Mesenchymal stem cell (in vitro differentiated cells and primary cell): ENCODE measurements around the gene ALB.
A peak's percentile ranks its signal among the peaks of the same experiment; 100 is the strongest.

Source experiments
- DNase-seq: peaks from one replicate; pipeline ENCODE4 v3.0.0-alpha.2; 2013
- H2AFZ ChIP-seq: one replicate; pipeline ENCODE4 v1.6.1; 2013; ENCODE audit warnings: low read depth, mild to moderate bottlenecking, control low read depth, inconsistent platforms, low read length, moderate library complexity
- H2AK5ac ChIP-seq: 2 replicates; pipeline ENCODE4 v1.6.1; 2013; ENCODE audit warnings: low read length, moderate library complexity, mild to moderate bottlenecking, inconsistent platforms; ENCODE audit not compliant: severe bottlenecking
- H2BK120ac ChIP-seq: one replicate; pipeline ENCODE4 v1.6.1; 2013; ENCODE audit warnings: low read depth, mild to moderate bottlenecking, inconsistent platforms, low read length, moderate library complexity
- H2BK12ac ChIP-seq, 2 experiments: one replicate each; pipeline ENCODE4 v1.6.1; 2013; ENCODE audit warnings: inconsistent platforms in 2 of 2, low read length in 2 of 2, mild to moderate bottlenecking in 2 of 2, moderate library complexity in 2 of 2, control low read depth in 1 of 2
- H2BK15ac ChIP-seq: one replicate; pipeline ENCODE4 v1.6.1; 2013; ENCODE audit warnings: mild to moderate bottlenecking, low read depth, inconsistent platforms; ENCODE audit not compliant: poor library complexity, severe bottlenecking
- H2BK5ac ChIP-seq: 2 replicates; pipeline ENCODE4 v1.6.1; 2013; ENCODE audit warnings: low read depth, mild to moderate bottlenecking, low read length, control low read depth, inconsistent platforms; ENCODE audit not compliant: poor library complexity, severe bottlenecking
- H3K14ac ChIP-seq, 2 experiments: one replicate each; pipeline ENCODE4 v1.6.1; 2013; ENCODE audit warnings: inconsistent platforms in 2 of 2, low read length in 2 of 2, control low read depth in 1 of 2, mild to moderate bottlenecking in 1 of 2, moderate library complexity in 1 of 2
- H3K18ac ChIP-seq, 2 experiments: one replicate each; pipeline ENCODE4 v1.6.1; 2013; ENCODE audit warnings: inconsistent platforms in 2 of 2, low read length in 2 of 2, control low read depth in 1 of 2, low read depth in 1 of 2, mild to moderate bottlenecking in 1 of 2
- H3K23ac ChIP-seq, 2 experiments: one replicate each; pipeline ENCODE4 v1.6.1; 2013; ENCODE audit warnings: inconsistent platforms in 2 of 2, low read length in 2 of 2, mild to moderate bottlenecking in 2 of 2, moderate library complexity in 2 of 2, control low read depth in 1 of 2
- H3K27ac ChIP-seq: 2 replicates; pipeline ENCODE4 v1.5.1; 2013; ENCODE audit warnings: mild to moderate bottlenecking, moderate library complexity, low read length, control low read depth, inconsistent platforms; ENCODE audit not compliant: poor library complexity, severe bottlenecking
- H3K27me3 ChIP-seq, 2 experiments: 2 replicates each; pipeline versions ENCODE4 v1.6.1 to v1.7.0; 2013; ENCODE audit warnings: low read length in 2 of 2, mild to moderate bottlenecking in 2 of 2, moderate library complexity in 2 of 2, control low read depth in 1 of 2, inconsistent platforms in 1 of 2; ENCODE audit not compliant: control insufficient read depth in 1 of 2, insufficient read depth in 1 of 2
- H3K36me3 ChIP-seq, 2 experiments: 2 replicates each; pipeline versions ENCODE4 v1.6.1 to v1.7.0; 2013; ENCODE audit warnings: low read length in 2 of 2, control low read depth in 1 of 2, inconsistent platforms in 1 of 2, low read depth in 1 of 2, mild to moderate bottlenecking in 1 of 2; ENCODE audit not compliant: insufficient read depth in 2 of 2, control insufficient read depth in 1 of 2
- H3K4ac ChIP-seq, 2 experiments: one replicate each; pipeline ENCODE4 v1.6.1; 2013; ENCODE audit warnings: inconsistent platforms in 2 of 2, low read length in 2 of 2, mild to moderate bottlenecking in 2 of 2, moderate library complexity in 2 of 2, control low read depth in 1 of 2, low read depth in 1 of 2
- H3K4me1 ChIP-seq: 2 replicates; pipeline ENCODE4 v1.6.1; 2013; ENCODE audit warnings: low read depth, low read length, control low read depth; ENCODE audit not compliant: control insufficient read depth, insufficient read depth
- H3K4me2 ChIP-seq: 2 replicates; pipeline ENCODE4 v1.6.1; 2013; ENCODE audit warnings: low read length, mild to moderate bottlenecking, inconsistent platforms; ENCODE audit not compliant: poor library complexity, severe bottlenecking
- H3K4me3 ChIP-seq, 2 experiments: 2 replicates each; pipeline versions ENCODE4 v1.5.1 to v1.7.0; 2013; ENCODE audit warnings: low read length in 2 of 2, mild to moderate bottlenecking in 2 of 2, control low read depth in 1 of 2, low read depth in 1 of 2; ENCODE audit not compliant: insufficient read depth in 1 of 2
- H3K79me1 ChIP-seq: replicated peaks from 2 replicates; pipeline ENCODE4 v1.6.1; 2013; ENCODE audit warnings: mild to moderate bottlenecking, control low read depth, low read length, inconsistent platforms; ENCODE audit not compliant: poor library complexity, severe bottlenecking
- H3K9ac ChIP-seq: 2 replicates; pipeline ENCODE4 v1.7.0; 2013; ENCODE audit warnings: mild to moderate bottlenecking, low read length, moderate library complexity
- H3K9me3 ChIP-seq: 2 replicates; pipeline ENCODE4 v1.7.0; 2013; ENCODE audit warnings: mild to moderate bottlenecking, low read length; ENCODE audit not compliant: control insufficient read depth
- H4K8ac ChIP-seq: one replicate; pipeline ENCODE4 v1.6.1; 2013; ENCODE audit warnings: inconsistent platforms, mild to moderate bottlenecking, low read length, moderate library complexity
- H4K91ac ChIP-seq: one replicate; pipeline ENCODE4 v1.6.1; 2013; ENCODE audit warnings: mild to moderate bottlenecking, low read length, inconsistent platforms
- WGBS: methylation state at CpG from one replicate; pipeline ENCODE4 v1.1.7; 2013; ENCODE audit warnings: mixed read lengths; 5-methylcytosine and 5-hydroxymethylcytosine counted together

The ALB gene

DNA sequence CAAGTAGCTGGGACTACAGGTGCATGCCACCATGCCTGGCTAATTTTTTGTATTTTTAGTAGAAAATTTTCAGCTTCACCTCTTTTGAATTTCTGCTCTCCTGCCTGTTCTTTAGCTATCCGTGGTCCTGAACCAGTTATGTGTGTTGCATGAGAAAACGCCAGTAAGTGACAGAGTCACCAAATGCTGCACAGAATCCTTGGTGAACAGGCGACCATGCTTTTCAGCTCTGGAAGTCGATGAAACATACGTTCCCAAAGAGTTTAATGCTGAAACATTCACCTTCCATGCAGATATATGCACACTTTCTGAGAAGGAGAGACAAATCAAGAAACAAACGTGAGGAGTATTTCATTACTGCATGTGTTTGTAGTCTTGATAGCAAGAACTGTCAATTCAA is 13.9 kb downstream of the ALB start:
- H3K18ac ChIP-seq, result no peak overlapping the region
- H2BK120ac ChIP-seq, result no peak overlapping the region
- H4K8ac ChIP-seq, result no peak overlapping the region
- H3K14ac ChIP-seq, result no peak overlapping the region
- no peak overlapping the region for H2BK15ac ChIP-seq
- H3K79me1 ChIP-seq, result no peaks in the 10 kb centered on the region
- no peak overlapping the region for H3K23ac ChIP-seq
- peak; percentile 2 for DNase-seq
- no peak overlapping the region for H2BK5ac ChIP-seq
- H2BK12ac ChIP-seq, result no peak overlapping the region
- no peak overlapping the region for H4K91ac ChIP-seq
- no peaks in the 10 kb centered on the region for H3K36me3 ChIP-seq
- no peak overlapping the region for H3K4me3 ChIP-seq
- no peaks in the 10 kb centered on the region for H3K9me3 ChIP-seq
- no peak overlapping the region for H3K9ac ChIP-seq
- H2AFZ ChIP-seq, result no peak overlapping the region
- WGBS, result 67% methylated on average over 6 of the region's 6 CpGs
- no peaks in the 10 kb centered on the region for H3K4me1 ChIP-seq
- H3K27me3 ChIP-seq, result no peaks in the 10 kb centered on the region
- no peak overlapping the region for H2AK5ac ChIP-seq
- no peak overlapping the region for H3K27ac ChIP-seq
- H3K4ac ChIP-seq, result no peak overlapping the region
- no peak overlapping the region for H3K4me2 ChIP-seq

DNA sequence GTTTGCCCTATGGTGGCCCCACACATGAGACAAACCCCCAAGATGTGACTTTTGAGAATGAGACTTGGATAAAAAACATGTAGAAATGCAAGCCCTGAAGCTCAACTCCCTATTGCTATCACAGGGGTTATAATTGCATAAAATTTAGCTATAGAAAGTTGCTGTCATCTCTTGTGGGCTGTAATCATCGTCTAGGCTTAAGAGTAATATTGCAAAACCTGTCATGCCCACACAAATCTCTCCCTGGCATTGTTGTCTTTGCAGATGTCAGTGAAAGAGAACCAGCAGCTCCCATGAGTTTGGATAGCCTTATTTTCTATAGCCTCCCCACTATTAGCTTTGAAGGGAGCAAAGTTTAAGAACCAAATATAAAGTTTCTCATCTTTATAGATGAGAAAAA is 14.6 kb downstream of the ALB start:
- Histone ChIP-seq H3K4me2 (no peak overlapping the region), H3K27me3 (no peaks in the 10 kb centered on the region), H3K23ac (no peak overlapping the region), H2BK5ac (no peak overlapping the region), H3K79me1 (no peaks in the 10 kb centered on the region), H3K14ac (no peak overlapping the region), H3K27ac (no peak overlapping the region), H2BK120ac (no peak overlapping the region), H3K4me3 (no peak overlapping the region), H3K9ac (no peak overlapping the region), H3K4ac (no peak overlapping the region), H3K36me3 (no peaks in the 10 kb centered on the region), H2AK5ac (no peak overlapping the region), H2BK12ac (no peak overlapping the region), H3K4me1 (no peaks in the 10 kb centered on the region), H2AFZ (no peak overlapping the region), H3K18ac (no peak overlapping the region), H4K8ac (no peak overlapping the region), H3K9me3 (no peaks in the 10 kb centered on the region), H2BK15ac (no peak overlapping the region), H4K91ac (no peak overlapping the region)
- WGBS, result 86% methylated on average over 1 of the region's 1 CpG
- DNase-seq, result no peak

DNA sequence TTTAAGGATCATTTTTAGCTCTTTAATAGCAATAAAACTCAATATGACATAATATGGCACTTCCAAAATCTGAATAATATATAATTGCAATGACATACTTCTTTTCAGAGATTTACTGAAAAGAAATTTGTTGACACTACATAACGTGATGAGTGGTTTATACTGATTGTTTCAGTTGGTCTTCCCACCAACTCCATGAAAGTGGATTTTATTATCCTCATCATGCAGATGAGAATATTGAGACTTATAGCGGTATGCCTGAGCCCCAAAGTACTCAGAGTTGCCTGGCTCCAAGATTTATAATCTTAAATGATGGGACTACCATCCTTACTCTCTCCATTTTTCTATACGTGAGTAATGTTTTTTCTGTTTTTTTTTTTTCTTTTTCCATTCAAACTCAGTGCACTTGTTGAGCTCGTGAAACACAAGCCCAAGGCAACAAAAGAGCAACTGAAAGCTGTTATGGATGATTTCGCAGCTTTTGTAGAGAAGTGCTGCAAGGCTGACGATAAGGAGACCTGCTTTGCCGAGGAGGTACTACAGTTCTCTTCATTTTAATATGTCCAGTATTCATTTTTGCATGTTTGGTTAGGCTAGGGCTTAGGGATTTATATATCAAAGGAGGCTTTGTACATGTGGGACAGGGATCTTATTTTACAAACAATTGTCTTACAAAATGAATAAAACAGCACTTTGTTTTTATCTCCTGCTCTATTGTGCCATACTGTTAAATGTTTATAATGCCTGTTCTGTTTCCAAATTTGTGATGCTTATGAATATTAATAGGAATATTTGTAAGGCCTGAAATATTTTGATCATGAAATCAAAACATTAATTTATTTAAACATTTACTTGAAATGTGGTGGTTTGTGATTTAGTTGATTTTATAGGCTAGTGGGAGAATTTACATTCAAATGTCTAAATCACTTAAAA is 15.3 kb downstream of the ALB start:
- Histone ChIP-seq H2BK120ac (no peak overlapping the region), H3K18ac (no peak overlapping the region), H3K9me3 (no peaks in the 10 kb centered on the region), H2BK15ac (no peak overlapping the region), H3K4me1 (no peaks in the 10 kb centered on the region), H3K14ac (no peak overlapping the region), H2BK12ac (no peak overlapping the region), H3K79me1 (no peaks in the 10 kb centered on the region), H2AFZ (no peak overlapping the region), H2BK5ac (no peak overlapping the region), H3K9ac (no peak overlapping the region), H4K91ac (no peak overlapping the region), H3K27ac (no peak overlapping the region), H3K23ac (no peak overlapping the region), H4K8ac (no peak overlapping the region), H3K36me3 (no peaks in the 10 kb centered on the region), H3K4me3 (no peak overlapping the region), H3K27me3 (no peaks in the 10 kb centered on the region), H2AK5ac (no peak overlapping the region), H3K4me2 (no peak overlapping the region), H3K4ac (no peak overlapping the region)
- no peak for DNase-seq
- WGBS, result 76% methylated on average over 6 of the region's 7 CpGs

DNA sequence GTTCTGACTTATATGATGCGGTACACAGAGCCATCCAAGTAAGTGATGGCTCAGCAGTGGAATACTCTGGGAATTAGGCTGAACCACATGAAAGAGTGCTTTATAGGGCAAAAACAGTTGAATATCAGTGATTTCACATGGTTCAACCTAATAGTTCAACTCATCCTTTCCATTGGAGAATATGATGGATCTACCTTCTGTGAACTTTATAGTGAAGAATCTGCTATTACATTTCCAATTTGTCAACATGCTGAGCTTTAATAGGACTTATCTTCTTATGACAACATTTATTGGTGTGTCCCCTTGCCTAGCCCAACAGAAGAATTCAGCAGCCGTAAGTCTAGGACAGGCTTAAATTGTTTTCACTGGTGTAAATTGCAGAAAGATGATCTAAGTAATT is 16.5 kb downstream of the ALB start:
- DNase-seq, result no peak
- no peak overlapping the region for H2BK15ac ChIP-seq
- no peak overlapping the region for H3K27ac ChIP-seq
- H2BK120ac ChIP-seq, result no peak overlapping the region
- no peak overlapping the region for H3K18ac ChIP-seq
- no peak overlapping the region for H3K4me2 ChIP-seq
- H3K4me1 ChIP-seq, result no peaks in the 10 kb centered on the region
- no peaks in the 10 kb centered on the region for H3K27me3 ChIP-seq
- H3K23ac ChIP-seq, result no peak overlapping the region
- no peak overlapping the region for H2BK5ac ChIP-seq
- no peak overlapping the region for H3K14ac ChIP-seq
- H2AFZ ChIP-seq, result no peak overlapping the region
- no peaks in the 10 kb centered on the region for H3K9me3 ChIP-seq
- 100% methylated on average over 1 of the region's 2 CpGs for WGBS
- H2AK5ac ChIP-seq, result no peak overlapping the region
- no peak overlapping the region for H2BK12ac ChIP-seq
- no peak overlapping the region for H4K91ac ChIP-seq
- H3K9ac ChIP-seq, result no peak overlapping the region
- no peaks in the 10 kb centered on the region for H3K36me3 ChIP-seq
- H4K8ac ChIP-seq, result no peak overlapping the region
- no peaks in the 10 kb centered on the region for H3K79me1 ChIP-seq
- H3K4ac ChIP-seq, result no peak overlapping the region
- no peak overlapping the region for H3K4me3 ChIP-seq
